Stimulated activated CD4-positive, alpha-beta T cell treated with anti-CD3 and anti-CD28 coated beads, Interleukin-4, amount 100 ng/mL, for 1 hour (primary cell): ENCODE measurements around the gene WWOX.

Source experiments
- DNase-seq: peaks from one replicate; pipeline ENCODE4 v3.0.0-alpha.2; 2020

WWOX gene

GRCh38 chr16:78147911-78148401 lies 48.5 kb downstream of the WWOX start:
- no peak for DNase-seq

GRCh38 chr16:78150233-78150632 lies 50.8 kb downstream of the WWOX start:
- no peak for DNase-seq

- DNase-seq = no peak
These were observed 55.4 kb downstream of the WWOX start for GRCh38 chr16:78154729-78155461.

- no peak for DNase-seq
These were observed 56.4 kb downstream of the WWOX start for GRCh38 chr16:78155791-78156345.

GRCh38 chr16:78161023-78161729 lies 61.7 kb downstream of the WWOX start:
- no peak for DNase-seq

- DNase-seq = no peak
These were observed 64.6 kb downstream of the WWOX start for GRCh38 chr16:78163772-78164670.

- no peak for DNase-seq
These were observed 71.1 kb downstream of the WWOX start for GRCh38 chr16:78170494-78170933.

- DNase-seq = no peak
These were observed 75.8 kb downstream of the WWOX start for GRCh38 chr16:78175287-78175686.

- DNase-seq = no peak
These were observed 77.0 kb downstream of the WWOX start for GRCh38 chr16:78176435-78176834.

- DNase-seq = no peak
These were observed 77.8 kb downstream of the WWOX start for GRCh38 chr16:78177218-78177617.

- DNase-seq = no peak
These were observed 78.5 kb downstream of the WWOX start for GRCh38 chr16:78177987-78178386.

GRCh38 chr16:78179666-78180065 lies 80.2 kb downstream of the WWOX start:
- DNase-seq = no peak

GRCh38 chr16:78180349-78180748 lies 80.9 kb downstream of the WWOX start:
- no peak for DNase-seq

- DNase-seq = no peak
These were observed 84.2 kb downstream of the WWOX start for GRCh38 chr16:78183437-78184237.

- no peak for DNase-seq
These were observed 85.1 kb downstream of the WWOX start for GRCh38 chr16:78184238-78185183.

- DNase-seq = no peak
These were observed 89.7 kb downstream of the WWOX start for GRCh38 chr16:78189121-78189520.

GRCh38 chr16:78192734-78193488 lies 93.5 kb downstream of the WWOX start:
- DNase-seq = no peak

GRCh38 chr16:78194948-78195347 lies 95.5 kb downstream of the WWOX start:
- DNase-seq = no peak

- no peak for DNase-seq
These were observed 96.3 kb downstream of the WWOX start for GRCh38 chr16:78195797-78196196.

GRCh38 chr16:78196502-78196901 lies 97.0 kb downstream of the WWOX start:
- no peak for DNase-seq
